Measurements from ENCODE around the gene BST2. TPM values are rescaled to one million over a fixed set of nuclear protein-coding genes. Genes with fewer than 3 reads are reported as not detected.

The BST2 gene
- total RNA-seq, 2 experiments from 2014 or later: 89.7 to 98.4 TPM

- POLR2A ChIA-PET: interaction anchor here (0.6 to 2.5 kb wide), 20 partner anchors 10 to 530 kb away, joined by 3 to 22 read pairs (median 4); partner anchors contain the start of genes BABAM1, CCDC194, MVB12A and RPL18A
- Mint-ChIP-seq H3K9me3 (no peaks in the 10 kb centered on the region), H3K36me3 (ENCODE audit: low read depth) (peaks cover 38% of the 10 kb centered on the region), H3K27ac (peak overlapping the region; percentile 97), H3K27me3 (no peaks in the 10 kb centered on the region), H3K4me1 (ENCODE audit: low read depth) (peaks cover 29% of the 10 kb centered on the region), H3K4me3 (peak overlapping the region; percentile 95)
- no peak for ATAC-seq
- TF ChIP-seq, protein P1, sequence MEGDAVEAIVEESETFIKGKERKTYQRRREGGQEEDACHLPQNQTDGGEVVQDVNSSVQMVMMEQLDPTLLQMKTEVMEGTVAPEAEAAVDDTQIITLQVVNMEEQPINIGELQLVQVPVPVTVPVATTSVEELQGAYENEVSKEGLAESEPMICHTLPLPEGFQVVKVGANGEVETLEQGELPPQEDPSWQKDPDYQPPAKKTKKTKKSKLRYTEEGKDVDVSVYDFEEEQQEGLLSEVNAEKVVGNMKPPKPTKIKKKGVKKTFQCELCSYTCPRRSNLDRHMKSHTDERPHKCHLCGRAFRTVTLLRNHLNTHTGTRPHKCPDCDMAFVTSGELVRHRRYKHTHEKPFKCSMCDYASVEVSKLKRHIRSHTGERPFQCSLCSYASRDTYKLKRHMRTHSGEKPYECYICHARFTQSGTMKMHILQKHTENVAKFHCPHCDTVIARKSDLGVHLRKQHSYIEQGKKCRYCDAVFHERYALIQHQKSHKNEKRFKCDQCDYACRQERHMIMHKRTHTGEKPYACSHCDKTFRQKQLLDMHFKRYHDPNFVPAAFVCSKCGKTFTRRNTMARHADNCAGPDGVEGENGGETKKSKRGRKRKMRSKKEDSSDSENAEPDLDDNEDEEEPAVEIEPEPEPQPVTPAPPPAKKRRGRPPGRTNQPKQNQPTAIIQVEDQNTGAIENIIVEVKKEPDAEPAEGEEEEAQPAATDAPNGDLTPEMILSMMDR (IDR thresholded peaks at IDR 0.05): no peak
- CTCF ChIA-PET: interaction anchor here (0.7 to 1.6 kb wide), 5 partner anchors 15 to 118 kb away, joined by 3 to 8 read pairs (median 5); partner anchors contain the start of gene DDA1
- intact Hi-C loops (cut with micrococcal nuclease): loop anchor here (10.0 kb wide), 1 partner anchor 50 kb away; no protein-coding TSS in a partner anchor
- DNase-seq: peak; percentile 25
Observed at GRCh38 chr19:17404621-17405249, 695 bp downstream of the BST2 start.

- H3K9me3 Mint-ChIP-seq: no peaks in the 10 kb centered on the region
- POLR2A ChIA-PET: interaction anchor here (0.6 to 2.0 kb wide), 3 partner anchors 10 to 170 kb away, joined by 3 to 12 read pairs (median 3); partner anchors contain the start of gene CCDC194
Observed at GRCh38 chr19:17404015-17404414, 1.4 kb downstream of the BST2 start.

GRCh38 chr19:17402982-17403855 is 2.2 kb downstream of the BST2 start:
- no peaks in the 10 kb centered on the region for H3K9me3 Mint-ChIP-seq
- intact Hi-C loops (cut with micrococcal nuclease): loop anchor here (10.0 kb wide), 1 partner anchor 52 kb away; no protein-coding TSS in a partner anchor
- peaks cover 29% of the 10 kb centered on the region for H3K4me1 Mint-ChIP-seq (ENCODE audit: low read depth)
- peaks cover 38% of the 10 kb centered on the region for H3K36me3 Mint-ChIP-seq (ENCODE audit: low read depth)
- ChIA-PET CTCF (interaction anchor here (0.6 to 1.4 kb wide), 5 partner anchors 10 to 92 kb away, joined by 3 to 4 read pairs (median 3); partner anchors contain the start of gene MVB12A), POLR2A (interaction anchor here (0.9 to 1.2 kb wide), 2 partner anchors 10 to 16 kb away, joined by 3 read pairs; partner anchors contain the start of genes CCDC194 and MVB12A)
- TF ChIP-seq, protein P1 (IDR thresholded peaks at IDR 0.05): no peak
- peak overlapping the region; percentile 97 for H3K27ac Mint-ChIP-seq
- ATAC-seq (peak; percentile 64), DNase-seq (peak; percentile 61)
- H3K27me3 Mint-ChIP-seq: no peaks in the 10 kb centered on the region
- H3K4me3 Mint-ChIP-seq: peak overlapping the region; percentile 95

More at GRCh38 chr19:17404015-17404414, 1.4 kb downstream of the BST2 start:
- ATAC-seq (no peak), DNase-seq (peak; percentile 38)
- TF ChIP-seq, protein P1 (IDR thresholded peaks at IDR 0.05): no peak
- intact Hi-C loops (cut with micrococcal nuclease): loop anchor here (10.0 kb wide), 1 partner anchor 51 kb away; no protein-coding TSS in a partner anchor
- Mint-ChIP-seq H3K27ac (peak overlapping the region; percentile 97), H3K27me3 (no peaks in the 10 kb centered on the region), H3K4me1 (ENCODE audit: low read depth) (peaks cover 29% of the 10 kb centered on the region), H3K36me3 (ENCODE audit: low read depth) (peaks cover 38% of the 10 kb centered on the region), H3K4me3 (peak overlapping the region; percentile 95)
- CTCF ChIA-PET: interaction anchor here (0.6 to 1.4 kb wide), 4 partner anchors 9 to 37 kb away, joined by 3 to 4 read pairs (median 4); partner anchors contain the start of gene MVB12A

DNA sequence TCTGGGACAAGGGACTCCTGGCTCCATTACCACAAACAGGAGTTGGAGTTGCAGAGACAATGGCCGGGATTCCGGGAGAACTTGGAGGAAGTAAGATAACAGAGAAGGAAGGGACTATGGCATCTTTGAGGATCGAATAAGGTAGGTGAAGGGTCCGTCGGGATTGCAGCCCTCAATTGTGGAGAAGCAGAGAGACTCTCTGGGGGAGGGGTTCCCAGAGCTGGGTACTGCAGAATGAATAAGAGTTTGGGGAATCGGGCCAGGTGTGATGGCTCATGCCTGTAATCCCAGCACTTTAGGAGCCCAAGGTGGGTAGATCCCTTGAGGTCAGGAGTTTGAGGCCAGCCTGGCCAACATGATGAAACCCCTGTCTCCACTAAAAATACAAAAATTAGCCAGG is 3.8 kb downstream of the BST2 start:
- TF ChIP-seq, protein P1 (IDR thresholded peaks at IDR 0.05): no peak
- CTCF ChIA-PET: no interaction called here

More for the DNA sequence above, 3.8 kb downstream of the BST2 start:
- POLR2A ChIA-PET: interaction anchor here (0.6 to 0.7 kb wide), 2 partner anchors 18 to 803 kb away, joined by 3 read pairs; no protein-coding TSS in a partner anchor
- H3K9me3 Mint-ChIP-seq: no peaks in the 10 kb centered on the region
- intact Hi-C loops (cut with micrococcal nuclease): loop anchor here (10.0 kb wide), 1 partner anchor 53 kb away; no protein-coding TSS in a partner anchor
- no peak overlapping the region for H3K27ac Mint-ChIP-seq
- no peak overlapping the region for H3K4me3 Mint-ChIP-seq
- no peaks in the 10 kb centered on the region for H3K27me3 Mint-ChIP-seq
- H3K4me1 Mint-ChIP-seq (ENCODE audit: low read depth): peaks cover 18% of the 10 kb centered on the region
- H3K36me3 Mint-ChIP-seq (ENCODE audit: low read depth): peaks cover 30% of the 10 kb centered on the region
- ATAC-seq (no peak), DNase-seq (no peak)
